T-helper 17 cell (primary cell): ENCODE measurements around the gene SENP5. TPM values are rescaled to one million over a fixed set of nuclear protein-coding genes. Genes with fewer than 3 reads are reported as not detected.

Experiments used
- ATAC-seq: fragments of 150-1000 bp; cut with Tn5 transposase; 2 replicates; pipeline ENCODE4 v1.10.0; 2021; ENCODE audit warnings: mild to moderate bottlenecking, moderate library complexity
- DNase-seq, 3 donors: peaks; one replicate each; pipeline versions ENCODE4 v3.0.0 to v3.0.0-alpha.2; 2020 to 2021
- H3K9me3 ChIP-seq: one replicate; pipeline ENCODE4 v1.7.0; 2013; ENCODE audit warnings: low read length, mild to moderate bottlenecking; ENCODE audit not compliant: control insufficient read depth, poor library complexity, severe bottlenecking
- H3K27ac Mint-ChIP-seq: one replicate; pipeline ENCODE4 v1.8.0; 2022; ENCODE audit warnings: mild to moderate bottlenecking, moderate library complexity, mixed read lengths
- H3K27me3 Mint-ChIP-seq: one replicate; pipeline ENCODE4 v1.8.0; 2022; ENCODE audit warnings: mixed read lengths
- H3K36me3 Mint-ChIP-seq: one replicate; pipeline ENCODE4 v1.8.0; 2022; ENCODE audit warnings: low read depth, mixed read lengths
- H3K4me1 Mint-ChIP-seq: one replicate; pipeline ENCODE4 v1.8.0; 2022; ENCODE audit warnings: mild to moderate bottlenecking, mixed read lengths
- H3K4me3 Mint-ChIP-seq: one replicate; pipeline ENCODE4 v1.8.0; 2022; ENCODE audit warnings: mild to moderate bottlenecking, moderate library complexity, mixed read lengths
- total RNA-seq, 4 donors: library from RNA in 2 of 4; stranded (reverse) in 2 of 4; gene quantifications; one replicate each; pipeline ENCODE4 v1.2.3 and lab custom pipeline; 2022 to 2026

Gene SENP5
- total RNA-seq, 2 donors from 2014 or later, result 59.3 to 65.5 TPM

- Mint-ChIP-seq H3K27ac (peak overlapping the region; percentile 74), H3K36me3 (no peaks in the 10 kb centered on the region), H3K4me1 (peaks cover 4% of the 10 kb centered on the region), H3K27me3 (peaks cover 5% of the 10 kb centered on the region), H3K4me3 (peak overlapping the region; percentile 83)
- peak; percentile 63 to 72 (median 63) for DNase-seq
- no peaks in the 10 kb centered on the region for H3K9me3 ChIP-seq
- peak; percentile 81 for ATAC-seq
These were observed 102.2 kb downstream of the SENP5 start for GRCh38 chr3:196969660-196970546.

GRCh38 chr3:196970547-196971093 is 102.9 kb downstream of the SENP5 start:
- Mint-ChIP-seq H3K27me3 (peaks cover 9% of the 10 kb centered on the region), H3K27ac (peak overlapping the region; percentile 74), H3K36me3 (no peaks in the 10 kb centered on the region), H3K4me1 (peaks cover 4% of the 10 kb centered on the region), H3K4me3 (peak overlapping the region; percentile 83)
- H3K9me3 ChIP-seq, result no peaks in the 10 kb centered on the region
- no peak for ATAC-seq
- no peak for DNase-seq

- Mint-ChIP-seq H3K36me3 (no peaks in the 10 kb centered on the region), H3K27me3 (peaks cover 9% of the 10 kb centered on the region), H3K4me3 (peak overlapping the region; percentile 83), H3K4me1 (peaks cover 4% of the 10 kb centered on the region), H3K27ac (peak overlapping the region; percentile 74)
- no peaks in the 10 kb centered on the region for H3K9me3 ChIP-seq
- DNase-seq (no peak), ATAC-seq (no peak)
These were observed 103.5 kb downstream of the SENP5 start for GRCh38 chr3:196971094-196971698.

GRCh38 chr3:196974661-196975060 is 106.9 kb downstream of the SENP5 start:
- ATAC-seq (no peak), DNase-seq (no peak)
- no peak overlapping the region for H3K4me3 Mint-ChIP-seq
- H3K9me3 ChIP-seq, result no peaks in the 10 kb centered on the region
- H3K27ac Mint-ChIP-seq, result peak overlapping the region; percentile 62
- H3K36me3 Mint-ChIP-seq, result no peaks in the 10 kb centered on the region
- peaks cover 4% of the 10 kb centered on the region for H3K4me1 Mint-ChIP-seq
- H3K27me3 Mint-ChIP-seq, result peaks cover 25% of the 10 kb centered on the region

GRCh38 chr3:196975349-196975748 is 107.6 kb downstream of the SENP5 start:
- no peaks in the 10 kb centered on the region for H3K9me3 ChIP-seq
- H3K36me3 Mint-ChIP-seq, result no peaks in the 10 kb centered on the region
- no peak for ATAC-seq
- H3K27me3 Mint-ChIP-seq, result peaks cover 29% of the 10 kb centered on the region
- H3K27ac Mint-ChIP-seq, result no peak overlapping the region
- H3K4me3 Mint-ChIP-seq, result no peak overlapping the region
- DNase-seq, result no peak
- H3K4me1 Mint-ChIP-seq, result peaks cover 4% of the 10 kb centered on the region

- H3K9me3 ChIP-seq, result no peaks in the 10 kb centered on the region
- Mint-ChIP-seq H3K27me3 (peaks cover 43% of the 10 kb centered on the region), H3K4me1 (peaks cover 4% of the 10 kb centered on the region), H3K4me3 (no peak overlapping the region), H3K27ac (no peak overlapping the region), H3K36me3 (peaks cover 3% of the 10 kb centered on the region)
- DNase-seq, result no peak
- ATAC-seq, result no peak
These were observed 109.2 kb downstream of the SENP5 start for GRCh38 chr3:196976941-196977340.

- ATAC-seq (no peak), DNase-seq (no peak)
- no peak overlapping the region for H3K4me3 Mint-ChIP-seq
- H3K27ac Mint-ChIP-seq, result no peak overlapping the region
- H3K36me3 Mint-ChIP-seq, result peaks cover 5% of the 10 kb centered on the region
- H3K9me3 ChIP-seq, result no peaks in the 10 kb centered on the region
- peaks cover 44% of the 10 kb centered on the region for H3K27me3 Mint-ChIP-seq
- peaks cover 4% of the 10 kb centered on the region for H3K4me1 Mint-ChIP-seq
These were observed 111.8 kb downstream of the SENP5 start for GRCh38 chr3:196979545-196979944.

GRCh38 chr3:196981657-196982056 is 113.9 kb downstream of the SENP5 start:
- H3K27me3 Mint-ChIP-seq, result peaks cover 47% of the 10 kb centered on the region
- ATAC-seq (no peak), DNase-seq (no peak)
- H3K36me3 Mint-ChIP-seq, result peaks cover 6% of the 10 kb centered on the region
- H3K9me3 ChIP-seq, result no peaks in the 10 kb centered on the region
- H3K27ac Mint-ChIP-seq, result no peak overlapping the region
- no peak overlapping the region for H3K4me3 Mint-ChIP-seq
- H3K4me1 Mint-ChIP-seq, result peaks cover 4% of the 10 kb centered on the region

- H3K27me3 Mint-ChIP-seq, result peaks cover 52% of the 10 kb centered on the region
- peaks cover 4% of the 10 kb centered on the region for H3K4me1 Mint-ChIP-seq
- ATAC-seq, result no peak
- H3K9me3 ChIP-seq, result no peaks in the 10 kb centered on the region
- peaks cover 6% of the 10 kb centered on the region for H3K36me3 Mint-ChIP-seq
- DNase-seq, result no peak
- H3K27ac Mint-ChIP-seq, result no peak overlapping the region
- H3K4me3 Mint-ChIP-seq, result no peak overlapping the region
These were observed 115.5 kb downstream of the SENP5 start for GRCh38 chr3:196983186-196983585.

Other genes starting within 250 kb of the SENP5 start
- gene NRROS, start 228.2 kb upstream of the SENP5 start, total RNA-seq, result 10 to 100 TPM; 15.1 to 15.5 TPM
- 1 to 10 TPM; 1.4 to 2.1 TPM for gene CEP19, start 155.7 kb upstream of the SENP5 start, total RNA-seq
- gene PIGX, start 155.5 kb upstream of the SENP5 start, total RNA-seq, result 10 to 100 TPM; 18.0 to 19.7 TPM
- 10 to 100 TPM; 70.6 to 80.0 TPM for gene PAK2, start 128.1 kb upstream of the SENP5 start, total RNA-seq
- gene NCBP2, start 74.6 kb downstream of the SENP5 start, total RNA-seq, result 10 to 100 TPM; 48.7 to 51.7 TPM
- gene PIGZ, start 100.9 kb downstream of the SENP5 start, total RNA-seq, result 1 to 10 TPM in 1 of 2 donors, under 1 TPM in 1; 0.89 to 1.5 TPM
- gene MELTF, start 161.9 kb downstream of the SENP5 start, total RNA-seq, result 1 to 10 TPM; 2.6 TPM